Fibroblast of mammary gland (primary cell): ENCODE data around the gene FXYD2.
A peak's percentile ranks its signal among the peaks of the same experiment; 100 is the strongest.

Experiments used
- DNase-seq: peaks from one replicate; pipeline ENCODE4 v3.0.0-alpha.2; 2010; ENCODE audit warnings: low read depth
- H3K4me3 ChIP-seq: 2 replicates; pipeline ENCODE4 v1.5.1; 2011; ENCODE audit warnings: low read depth, mild to moderate bottlenecking, low read length, moderate library complexity; ENCODE audit not compliant: control insufficient read depth
- CTCF ChIP-seq: conservative IDR thresholded peaks from 2 replicates; pipeline ENCODE4 v1.5.1; 2011; ENCODE audit warnings: low read depth, low read length, inconsistent platforms; ENCODE audit not compliant: control insufficient read depth, insufficient read depth

FXYD2 gene

GRCh38 chr11:117820516-117820915 is 4.0 kb downstream of the FXYD2 start:
- DNase-seq, result no peak
- TF ChIP-seq CTCF, result no peak
- no peak overlapping the region for H3K4me3 ChIP-seq

GRCh38 chr11:117820071-117820470 is 4.5 kb downstream of the FXYD2 start:
- TF ChIP-seq CTCF, result no peak
- no peak for DNase-seq
- no peak overlapping the region for H3K4me3 ChIP-seq

GRCh38 chr11:117819096-117820040 is 5.2 kb downstream of the FXYD2 start:
- H3K4me3 ChIP-seq, result no peak overlapping the region
- peak; percentile 71 for DNase-seq
- TF ChIP-seq CTCF, result peak; percentile 76

DNA sequence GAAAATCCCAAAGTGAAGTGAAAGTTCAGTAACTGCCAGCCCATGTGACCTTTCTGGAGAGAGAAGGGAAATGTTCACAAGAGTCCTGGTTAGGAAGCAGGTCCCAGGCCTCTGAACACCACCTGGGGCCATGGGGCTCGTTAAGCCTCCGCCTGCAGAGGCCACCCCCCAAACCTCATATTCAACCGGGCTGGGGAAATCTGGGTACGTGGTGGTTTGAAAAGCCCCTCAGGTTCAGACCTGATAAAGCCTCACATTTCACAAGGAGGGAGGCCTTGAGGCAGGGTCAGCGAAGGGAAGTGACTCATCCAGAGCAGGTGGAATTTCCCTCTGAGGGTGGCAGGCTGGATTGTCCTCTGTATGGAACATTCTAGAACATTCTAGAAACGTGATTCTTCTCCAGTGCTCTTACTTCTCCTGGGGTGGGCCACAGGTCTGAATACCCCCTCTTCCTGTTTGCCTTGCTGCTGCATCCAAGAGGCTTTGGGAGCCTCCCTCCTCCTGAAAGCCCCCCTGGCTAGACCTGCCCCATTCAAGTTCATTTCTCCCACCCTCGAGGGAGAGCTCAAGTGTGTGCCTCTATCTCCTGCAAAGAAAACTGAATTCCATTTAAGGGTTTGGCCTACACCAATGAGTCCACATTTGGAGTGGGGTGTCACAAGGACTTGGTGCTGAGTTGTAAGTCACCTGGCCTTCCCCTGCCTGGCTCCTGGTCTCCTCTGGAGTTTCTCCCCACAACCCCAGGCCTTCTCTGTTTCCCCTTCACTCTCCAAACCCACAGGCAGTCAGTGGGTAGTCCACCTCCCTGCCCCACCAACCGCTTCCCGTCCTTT is 6.3 kb downstream of the FXYD2 start:
- DNase-seq, result no peak
- TF ChIP-seq CTCF, result no peak
- H3K4me3 ChIP-seq, result no peak overlapping the region

DNA sequence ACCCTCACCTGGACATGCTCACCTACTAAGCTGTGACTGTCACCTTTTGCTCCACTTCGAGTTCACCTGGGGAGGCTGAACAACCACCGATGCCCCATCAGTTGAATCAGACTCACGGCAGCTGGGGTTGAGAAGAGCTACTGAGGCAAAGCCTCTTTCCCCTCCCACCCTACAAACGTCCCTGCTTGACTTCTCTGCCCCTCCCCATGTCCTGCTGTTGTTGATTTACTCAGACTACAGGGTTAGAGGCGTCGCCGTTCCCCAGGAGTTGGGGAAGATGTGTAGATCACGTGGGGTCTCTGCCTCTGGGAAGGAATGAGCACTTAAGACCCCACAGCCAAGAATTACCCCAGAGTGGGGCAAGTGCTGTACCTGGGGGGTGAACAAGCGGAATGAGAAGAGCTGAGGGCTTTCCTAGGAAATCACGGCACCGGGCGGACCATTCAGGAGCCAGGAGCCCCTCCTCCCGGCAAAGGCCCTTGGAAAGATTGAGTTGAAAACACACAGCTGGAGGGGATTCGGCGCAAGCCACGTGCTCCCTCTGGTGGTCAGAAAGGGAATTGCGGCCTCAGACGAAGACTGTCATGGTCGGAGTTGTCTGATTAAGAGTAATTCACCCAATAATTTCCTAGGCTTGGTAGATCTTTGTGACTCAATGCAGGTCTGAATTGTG is 7.0 kb downstream of the FXYD2 start:
- DNase-seq, result peak; percentile 72
- peak; percentile 99 for TF ChIP-seq CTCF
- H3K4me3 ChIP-seq, result no peak overlapping the region

- no peak overlapping the region for H3K4me3 ChIP-seq
- no peak for DNase-seq
- TF ChIP-seq CTCF, result no peak
These were observed 7.6 kb downstream of the FXYD2 start for GRCh38 chr11:117816846-117817367.
